ENCODE data around the gene GSC.

GSC gene

GRCh38 chr14:94795372-94795771 lies 25.5 kb upstream of the GSC start:
- Histone ChIP-seq H4K8ac (ENCODE audit: low read length) (no peak overlapping the region), H2AFZ (ENCODE audit: low read depth, low read length) (no peak overlapping the region), H2BK15ac (ENCODE audit: low read depth, poor library complexity, severe bottlenecking) (no peak overlapping the region), H3K36me3 (ENCODE audit: control insufficient read depth in 1 of 2, insufficient read depth in 2 of 2, low read depth in 1 of 2, low read length in 2 of 2) (no peaks in the 10 kb centered on the region), H4K91ac (ENCODE audit: low read length) (no peak overlapping the region), H2AK5ac (ENCODE audit: low read length, severe bottlenecking) (no peak overlapping the region), H2BK5ac (ENCODE audit: low read depth, low read length, poor library complexity, severe bottlenecking) (no peak overlapping the region), H3K23ac (ENCODE audit: low read length in 2 of 2) (no peak overlapping the region), H2BK120ac (ENCODE audit: low read depth, low read length) (no peak overlapping the region), H3K79me1 (replicated peaks; ENCODE audit: low read length, poor library complexity, severe bottlenecking) (no peaks in the 10 kb centered on the region), H3K9ac (ENCODE audit: low read length) (no peak overlapping the region), H3K4ac (ENCODE audit: low read depth in 1 of 2, low read length in 2 of 2) (no peak overlapping the region), H3K27me3 (ENCODE audit: control insufficient read depth in 1 of 2, insufficient read depth in 1 of 2, low read length in 2 of 2) (no peaks in the 10 kb centered on the region), H3K27ac (ENCODE audit: low read length, poor library complexity, severe bottlenecking) (no peak overlapping the region), H3K4me1 (ENCODE audit: control insufficient read depth, insufficient read depth, low read depth, low read length) (no peaks in the 10 kb centered on the region), H3K4me3 (ENCODE audit: insufficient read depth in 1 of 2, low read depth in 1 of 2, low read length in 2 of 2) (no peak overlapping the region), H3K14ac (ENCODE audit: low read length in 2 of 2) (no peak overlapping the region), H3K9me3 (ENCODE audit: control insufficient read depth, low read length) (no peaks in the 10 kb centered on the region), H3K18ac (ENCODE audit: low read depth in 1 of 2, low read length in 2 of 2) (no peak overlapping the region), H3K4me2 (ENCODE audit: low read length, poor library complexity, severe bottlenecking) (no peak overlapping the region), H2BK12ac (ENCODE audit: low read length in 2 of 2) (no peak overlapping the region)
- DNase-seq: no peak
- 40% methylated on average over 3 of the region's 3 CpGs for WGBS

- H2BK12ac ChIP-seq (ENCODE audit: low read length in 2 of 2): no peak overlapping the region
- H3K79me1 ChIP-seq (replicated peaks; ENCODE audit: low read length, poor library complexity, severe bottlenecking): no peaks in the 10 kb centered on the region
- no peaks in the 10 kb centered on the region for H3K4me1 ChIP-seq (ENCODE audit: control insufficient read depth, insufficient read depth, low read depth, low read length)
- no peak overlapping the region for H2BK5ac ChIP-seq (ENCODE audit: low read depth, low read length, poor library complexity, severe bottlenecking)
- no peak overlapping the region for H3K4me3 ChIP-seq (ENCODE audit: insufficient read depth in 1 of 2, low read depth in 1 of 2, low read length in 2 of 2)
- no peaks in the 10 kb centered on the region for H3K9me3 ChIP-seq (ENCODE audit: control insufficient read depth, low read length)
- no peak overlapping the region for H3K4me2 ChIP-seq (ENCODE audit: low read length, poor library complexity, severe bottlenecking)
- H3K23ac ChIP-seq (ENCODE audit: low read length in 2 of 2): no peak overlapping the region
- H2BK120ac ChIP-seq (ENCODE audit: low read depth, low read length): no peak overlapping the region
- no peak overlapping the region for H4K91ac ChIP-seq (ENCODE audit: low read length)
- no peaks in the 10 kb centered on the region for H3K27me3 ChIP-seq (ENCODE audit: control insufficient read depth in 1 of 2, insufficient read depth in 1 of 2, low read length in 2 of 2)
- H2AK5ac ChIP-seq (ENCODE audit: low read length, severe bottlenecking): no peak overlapping the region
- H3K27ac ChIP-seq (ENCODE audit: low read length, poor library complexity, severe bottlenecking): no peak overlapping the region
- no peak overlapping the region for H2AFZ ChIP-seq (ENCODE audit: low read depth, low read length)
- no peak for DNase-seq
- H2BK15ac ChIP-seq (ENCODE audit: low read depth, poor library complexity, severe bottlenecking): no peak overlapping the region
- no peak overlapping the region for H4K8ac ChIP-seq (ENCODE audit: low read length)
- no peak overlapping the region for H3K9ac ChIP-seq (ENCODE audit: low read length)
- no peak overlapping the region for H3K14ac ChIP-seq (ENCODE audit: low read length in 2 of 2)
- 94% methylated on average over 5 of the region's 7 CpGs for WGBS
- H3K4ac ChIP-seq (ENCODE audit: low read depth in 1 of 2, low read length in 2 of 2): no peak overlapping the region
- no peaks in the 10 kb centered on the region for H3K36me3 ChIP-seq (ENCODE audit: control insufficient read depth in 1 of 2, insufficient read depth in 2 of 2, low read depth in 1 of 2, low read length in 2 of 2)
- no peak overlapping the region for H3K18ac ChIP-seq (ENCODE audit: low read depth in 1 of 2, low read length in 2 of 2)
These were observed 24.0 kb upstream of the GSC start for GRCh38 chr14:94793901-94794300.

GRCh38 chr14:94787655-94788054 lies 17.7 kb upstream of the GSC start:
- Histone ChIP-seq H4K8ac (ENCODE audit: low read length) (no peak overlapping the region), H3K14ac (ENCODE audit: low read length in 2 of 2) (no peak overlapping the region)

GRCh38 chr14:94787092-94787491 lies 17.2 kb upstream of the GSC start:
- Histone ChIP-seq H3K23ac (ENCODE audit: low read length in 2 of 2) (no peak overlapping the region), H2AK5ac (ENCODE audit: low read length, severe bottlenecking) (no peak overlapping the region), H2BK120ac (ENCODE audit: low read depth, low read length) (no peak overlapping the region)

More at GRCh38 chr14:94787655-94788054, 17.7 kb upstream of the GSC start:
- H3K9me3 ChIP-seq (ENCODE audit: control insufficient read depth, low read length): no peaks in the 10 kb centered on the region
- peaks cover 24 to 30% of the 10 kb centered on the region in 2 experiments for H3K27me3 ChIP-seq (ENCODE audit: control insufficient read depth in 1 of 2, insufficient read depth in 1 of 2, low read length in 2 of 2)
- no peak overlapping the region for H3K4ac ChIP-seq (ENCODE audit: low read depth in 1 of 2, low read length in 2 of 2)
- H3K4me2 ChIP-seq (ENCODE audit: low read length, poor library complexity, severe bottlenecking): no peak overlapping the region
- no peak overlapping the region for H4K91ac ChIP-seq (ENCODE audit: low read length)
- H3K4me3 ChIP-seq (ENCODE audit: insufficient read depth in 1 of 2, low read depth in 1 of 2, low read length in 2 of 2): no peak overlapping the region
- no peak overlapping the region for H2BK5ac ChIP-seq (ENCODE audit: low read depth, low read length, poor library complexity, severe bottlenecking)
- no peaks in the 10 kb centered on the region for H3K79me1 ChIP-seq (replicated peaks; ENCODE audit: low read length, poor library complexity, severe bottlenecking)
- no peak overlapping the region for H3K23ac ChIP-seq (ENCODE audit: low read length in 2 of 2)
- no peak overlapping the region for H2AK5ac ChIP-seq (ENCODE audit: low read length, severe bottlenecking)
- H3K9ac ChIP-seq (ENCODE audit: low read length): no peak overlapping the region
- whole genome bisulfite sequencing: 77% methylated on average over 10 of the region's 10 CpGs
- no peak overlapping the region for H3K18ac ChIP-seq (ENCODE audit: low read depth in 1 of 2, low read length in 2 of 2)
- no peaks in the 10 kb centered on the region for H3K36me3 ChIP-seq (ENCODE audit: control insufficient read depth in 1 of 2, insufficient read depth in 2 of 2, low read depth in 1 of 2, low read length in 2 of 2)
- H3K27ac ChIP-seq (ENCODE audit: low read length, poor library complexity, severe bottlenecking): no peak overlapping the region
- no peak for DNase-seq
- no peak overlapping the region for H2BK15ac ChIP-seq (ENCODE audit: low read depth, poor library complexity, severe bottlenecking)
- no peak overlapping the region for H2BK120ac ChIP-seq (ENCODE audit: low read depth, low read length)
- no peaks in the 10 kb centered on the region for H3K4me1 ChIP-seq (ENCODE audit: control insufficient read depth, insufficient read depth, low read depth, low read length)
- H2AFZ ChIP-seq (ENCODE audit: low read depth, low read length): no peak overlapping the region
- no peak overlapping the region for H2BK12ac ChIP-seq (ENCODE audit: low read length in 2 of 2)

More at GRCh38 chr14:94787092-94787491, 17.2 kb upstream of the GSC start:
- no peaks in the 10 kb centered on the region for H3K36me3 ChIP-seq (ENCODE audit: control insufficient read depth in 1 of 2, insufficient read depth in 2 of 2, low read depth in 1 of 2, low read length in 2 of 2)
- no peak overlapping the region for H2BK15ac ChIP-seq (ENCODE audit: low read depth, poor library complexity, severe bottlenecking)
- H2BK5ac ChIP-seq (ENCODE audit: low read depth, low read length, poor library complexity, severe bottlenecking): no peak overlapping the region
- no peak overlapping the region for H4K8ac ChIP-seq (ENCODE audit: low read length)
- no peak overlapping the region for H3K18ac ChIP-seq (ENCODE audit: low read depth in 1 of 2, low read length in 2 of 2)
- H2BK12ac ChIP-seq (ENCODE audit: low read length in 2 of 2): no peak overlapping the region
- H3K9me3 ChIP-seq (ENCODE audit: control insufficient read depth, low read length): no peaks in the 10 kb centered on the region
- H4K91ac ChIP-seq (ENCODE audit: low read length): no peak overlapping the region
- no peak overlapping the region for H3K27ac ChIP-seq (ENCODE audit: low read length, poor library complexity, severe bottlenecking)
- H3K27me3 ChIP-seq (ENCODE audit: control insufficient read depth in 1 of 2, insufficient read depth in 1 of 2, low read length in 2 of 2): peaks cover 24 to 30% of the 10 kb centered on the region in 2 experiments
- H3K4me2 ChIP-seq (ENCODE audit: low read length, poor library complexity, severe bottlenecking): no peak overlapping the region
- H3K14ac ChIP-seq (ENCODE audit: low read length in 2 of 2): no peak overlapping the region
- WGBS: 62% methylated on average over 5 of the region's 5 CpGs
- no peak overlapping the region for H2AFZ ChIP-seq (ENCODE audit: low read depth, low read length)
- no peaks in the 10 kb centered on the region for H3K4me1 ChIP-seq (ENCODE audit: control insufficient read depth, insufficient read depth, low read depth, low read length)
- H3K4me3 ChIP-seq (ENCODE audit: insufficient read depth in 1 of 2, low read depth in 1 of 2, low read length in 2 of 2): no peak overlapping the region
- H3K79me1 ChIP-seq (replicated peaks; ENCODE audit: low read length, poor library complexity, severe bottlenecking): no peaks in the 10 kb centered on the region
- no peak overlapping the region for H3K9ac ChIP-seq (ENCODE audit: low read length)
- no peak overlapping the region for H3K4ac ChIP-seq (ENCODE audit: low read depth in 1 of 2, low read length in 2 of 2)
- no peak for DNase-seq
